ENCODE data around the gene KRT4.

The KRT4 gene

GRCh38 chr12:52792185-52793029, 21.5 kb downstream of the KRT4 start:
- FAIRE-seq: no peak

DNA sequence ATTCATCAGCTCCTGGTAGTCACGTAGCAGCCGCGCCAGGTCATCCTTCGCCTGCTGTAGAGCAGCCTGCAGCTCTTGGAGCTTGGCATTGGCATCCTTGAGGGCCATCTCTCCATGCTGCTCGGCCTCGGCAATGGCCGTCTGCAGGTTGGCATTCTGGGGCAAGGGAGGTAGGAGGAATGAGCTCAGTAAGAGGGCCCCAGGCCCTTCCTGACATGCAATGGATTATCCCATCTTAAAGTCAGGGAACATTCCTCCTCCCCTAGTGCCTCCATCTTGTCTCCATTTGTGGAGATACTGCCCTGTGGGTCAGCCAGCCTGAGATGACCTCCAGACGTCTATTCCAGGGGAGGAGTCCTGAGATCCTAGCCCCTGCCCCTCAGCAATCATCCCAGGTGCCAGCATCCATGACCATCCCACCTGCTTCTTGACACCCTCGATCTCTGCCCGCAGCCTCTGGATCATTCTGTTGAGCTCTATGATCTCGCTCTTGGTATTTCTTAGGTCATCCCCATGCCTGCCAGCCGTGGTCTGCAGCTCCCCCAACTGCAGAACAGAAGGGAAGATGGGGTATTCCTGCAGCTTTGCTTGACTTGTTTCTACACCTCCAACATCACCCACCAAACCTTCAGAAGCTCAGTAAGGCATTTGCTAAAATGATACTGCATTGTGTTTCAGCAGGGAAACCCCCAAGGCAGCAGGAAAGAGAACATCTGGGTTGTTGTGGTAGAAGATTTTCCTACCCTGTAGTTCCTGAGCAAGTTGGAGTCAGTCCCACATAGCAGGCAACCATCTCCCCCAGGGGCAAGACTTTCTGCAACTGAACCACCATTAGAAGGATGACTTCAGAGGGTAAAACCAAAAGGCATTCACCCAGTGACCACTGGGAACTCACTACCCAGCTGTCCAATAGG, 22.4 kb downstream of the KRT4 start:
- FAIRE-seq: no peak

GRCh38 chr12:52790427-52791270, 23.3 kb downstream of the KRT4 start:
- FAIRE-seq: no peak

DNA sequence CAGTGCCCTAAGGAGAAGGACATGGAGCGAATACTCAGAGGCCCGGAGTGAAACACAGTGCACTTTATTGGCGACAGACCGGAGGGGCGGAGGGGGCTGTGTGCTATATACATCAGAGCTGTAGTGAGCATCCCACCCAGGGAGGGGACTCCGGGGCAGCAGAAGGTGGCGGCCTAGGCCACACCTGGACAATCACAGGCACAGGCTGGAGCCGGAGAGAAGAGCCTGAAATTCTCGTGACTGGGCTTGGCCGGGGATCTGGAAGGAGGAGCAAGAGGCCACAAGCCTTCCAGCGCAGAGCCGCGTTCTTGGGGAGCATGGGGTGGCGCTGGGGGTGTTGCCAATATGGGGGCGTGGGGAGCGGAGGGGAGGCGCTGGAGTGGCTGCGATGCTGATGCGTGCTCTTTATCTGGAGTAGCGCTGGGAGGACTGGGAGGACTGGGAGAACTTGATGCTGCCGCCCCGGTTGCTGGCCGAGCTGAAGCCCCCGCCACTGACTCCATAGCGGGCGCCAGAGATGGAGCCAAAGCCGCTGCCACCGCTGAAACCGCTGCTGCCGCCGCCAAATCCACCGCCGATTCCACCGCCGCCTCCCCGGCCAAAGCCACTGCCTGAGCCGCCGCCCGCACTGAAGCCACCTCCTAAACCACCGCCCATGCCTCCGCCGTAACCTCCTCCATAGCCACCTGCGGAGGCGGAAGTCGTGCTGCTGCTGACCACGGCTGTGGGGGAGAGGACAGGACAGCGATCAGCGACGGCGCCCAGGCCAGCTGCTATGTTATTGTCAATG, 24.1 kb downstream of the KRT4 start:
- no peak for FAIRE-seq

DNA sequence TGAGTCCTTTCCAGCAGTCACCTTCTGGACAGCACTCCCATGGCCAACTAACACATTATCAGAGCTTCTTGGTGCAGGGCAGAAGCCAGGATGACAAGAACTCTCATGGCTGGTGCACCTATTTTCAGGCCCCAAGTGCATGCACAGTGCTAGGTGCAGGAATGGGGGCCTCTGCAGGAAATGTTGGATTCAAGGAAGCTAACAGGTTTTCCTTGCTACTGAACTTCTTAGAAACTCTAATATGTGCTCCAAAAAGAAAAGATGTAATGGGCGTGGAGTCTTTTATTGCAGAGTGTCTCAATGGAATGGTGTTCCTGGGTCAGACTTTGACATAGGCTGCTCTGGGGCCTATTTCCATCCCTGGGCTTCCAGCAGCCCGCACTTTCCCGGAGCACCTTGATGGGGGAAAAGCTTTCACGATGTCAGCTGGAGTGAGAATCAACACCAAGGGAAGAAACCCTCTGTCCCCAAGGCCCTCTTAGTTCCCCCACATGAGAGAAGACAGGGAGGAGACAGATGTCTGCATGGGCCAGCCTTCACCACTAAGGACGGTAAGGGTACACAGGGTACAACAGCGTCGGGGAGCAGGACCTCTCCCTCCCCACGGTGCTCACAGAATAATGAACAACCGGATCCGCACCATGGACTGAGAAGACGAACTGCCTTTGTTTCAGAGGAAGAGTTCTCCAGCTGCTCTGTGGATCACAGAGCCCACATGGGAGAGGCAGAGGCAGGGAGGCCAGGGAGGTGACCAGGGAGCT, 24.9 kb downstream of the KRT4 start:
- FAIRE-seq: no peak

GRCh38 chr12:52788192-52788875, 25.6 kb downstream of the KRT4 start:
- no peak for FAIRE-seq

DNA sequence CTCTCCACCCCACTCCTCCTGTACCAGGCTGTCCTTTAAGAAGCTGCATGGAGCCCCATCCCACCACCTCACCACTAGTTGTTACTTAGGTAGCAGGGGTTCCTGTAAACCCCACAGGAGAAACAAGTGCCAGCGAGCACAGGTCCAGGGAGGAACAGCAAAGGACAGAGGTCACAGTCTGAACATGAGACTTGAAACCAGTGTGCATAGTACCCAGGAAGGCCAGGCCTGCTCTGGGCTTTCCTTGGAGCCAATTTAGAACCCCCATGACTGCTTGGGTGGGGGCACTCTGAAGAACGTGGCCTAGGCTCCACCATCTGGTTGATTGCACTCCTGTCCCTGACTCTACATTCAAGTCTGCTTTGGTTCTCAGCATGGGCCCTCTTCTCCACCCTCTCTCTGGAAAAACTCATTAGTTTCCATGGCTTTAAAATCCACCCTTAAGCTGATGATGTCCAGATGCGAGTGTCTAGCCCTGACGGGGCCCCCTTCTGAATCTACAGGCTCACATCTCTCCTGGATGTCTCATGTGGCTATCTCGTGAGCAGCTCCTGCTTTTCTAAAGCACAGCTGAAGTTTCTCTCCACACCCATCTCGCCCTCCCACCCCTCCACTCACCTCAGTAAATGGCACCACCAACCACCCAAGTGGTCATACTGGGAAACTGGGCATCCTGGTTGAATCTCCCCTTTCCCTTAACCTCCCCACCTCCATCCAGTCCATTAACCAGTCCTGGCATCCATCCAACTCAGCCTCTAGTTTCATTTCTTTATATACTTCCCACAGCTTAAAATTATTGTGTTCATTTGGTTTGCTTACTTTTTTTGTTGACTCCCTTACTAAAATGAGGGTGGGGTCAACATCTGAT, 26.4 kb downstream of the KRT4 start:
- no peak for FAIRE-seq

- FAIRE-seq: no peak
Observed at GRCh38 chr12:52784909-52785308, 29.0 kb downstream of the KRT4 start.

DNA sequence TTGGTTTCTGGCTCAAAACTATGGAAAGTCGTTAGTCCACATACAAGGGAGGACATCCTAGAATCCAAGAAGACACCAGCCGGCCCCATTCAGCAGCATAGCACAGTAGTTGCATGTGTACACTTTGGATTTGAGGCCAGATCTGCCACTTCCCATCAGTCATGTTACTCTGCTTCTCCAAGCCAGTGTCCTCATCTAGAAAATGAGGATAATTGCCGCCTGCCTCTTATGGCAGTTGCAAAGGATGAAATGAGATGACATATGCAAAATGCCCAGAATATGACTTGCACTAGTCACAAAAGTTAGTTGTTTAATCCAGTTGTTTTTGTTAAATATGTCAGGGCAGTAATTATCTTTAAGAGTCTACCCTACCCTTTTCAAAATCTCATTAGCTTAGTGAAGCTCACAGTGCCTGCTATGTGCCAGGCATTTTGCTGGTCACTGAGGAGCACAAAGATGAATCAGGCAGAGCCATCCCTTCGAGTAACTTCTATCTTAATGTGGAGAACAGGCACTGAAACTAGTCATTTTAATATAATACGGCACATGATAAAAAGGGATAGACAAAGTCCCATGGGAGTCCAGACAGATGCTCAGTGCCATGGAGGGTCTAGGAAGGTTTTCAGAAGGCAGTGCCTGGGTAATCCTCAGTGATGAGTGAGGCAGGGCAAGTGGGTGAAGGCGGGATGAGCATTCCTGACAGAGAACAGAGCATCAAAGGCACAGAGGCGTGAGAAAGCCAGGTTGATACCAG, 30.2 kb downstream of the KRT4 start:
- FAIRE-seq: no peak

DNA sequence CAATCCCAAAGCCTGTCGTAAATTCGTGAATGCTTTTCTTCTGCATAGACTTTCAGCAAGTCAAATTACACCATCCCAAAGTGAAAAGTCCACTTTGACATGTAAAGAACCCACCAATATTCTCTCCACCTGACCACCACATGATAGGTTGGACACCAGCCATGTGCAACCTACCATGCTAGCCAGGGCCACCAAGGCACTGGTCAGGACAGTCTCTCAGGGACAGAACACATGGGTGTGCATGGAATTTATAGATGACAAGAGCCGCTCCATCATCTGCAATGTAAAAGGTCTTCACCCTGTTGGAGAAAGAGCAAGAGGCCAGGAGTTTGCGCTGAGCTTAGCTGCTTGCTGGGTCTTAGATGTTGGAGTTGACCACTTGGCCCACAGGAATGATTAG, 31.4 kb downstream of the KRT4 start:
- no peak for FAIRE-seq

GRCh38 chr12:52781399-52782082, 32.4 kb downstream of the KRT4 start:
- no peak for FAIRE-seq

DNA sequence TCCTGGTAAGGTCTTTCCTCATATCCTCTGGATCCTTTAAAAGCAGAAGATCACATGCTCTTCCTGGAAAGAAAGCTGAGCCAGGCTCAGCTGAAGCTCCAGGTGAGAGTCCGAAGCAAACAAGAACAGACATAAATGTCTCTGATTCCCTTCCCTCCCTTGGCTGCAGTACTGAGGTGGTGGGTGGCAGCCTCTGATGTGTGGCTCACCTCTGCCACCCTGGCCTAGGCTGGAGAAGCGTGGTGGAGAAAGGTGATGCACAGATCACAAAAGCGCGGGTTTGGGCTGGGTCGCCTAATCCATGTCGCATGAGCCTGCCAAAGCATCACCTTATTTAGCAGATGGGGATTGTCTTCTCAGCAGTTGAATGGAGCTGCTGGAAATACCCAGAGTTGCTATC, 34.0 kb downstream of the KRT4 start:
- FAIRE-seq: no peak

DNA sequence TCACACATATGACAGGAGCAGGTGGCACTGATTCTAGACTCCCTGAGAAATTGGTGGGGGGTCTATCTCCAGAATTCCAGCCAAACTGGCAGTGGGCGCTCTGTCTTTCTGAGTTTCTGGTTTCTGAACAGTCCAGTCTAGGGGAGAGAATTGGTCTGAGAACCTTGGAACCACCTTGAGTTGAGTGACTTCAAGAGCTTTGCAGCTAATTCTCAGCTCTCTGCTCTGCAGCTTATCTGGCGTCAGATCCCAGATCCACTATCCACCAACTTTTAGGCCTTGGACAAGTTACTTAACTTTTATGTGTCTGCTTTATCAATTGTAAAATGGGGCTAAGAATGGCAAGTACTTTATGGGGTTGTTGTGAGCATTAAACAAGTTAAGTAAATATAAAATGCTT, 35.1 kb downstream of the KRT4 start:
- no peak for FAIRE-seq

DNA sequence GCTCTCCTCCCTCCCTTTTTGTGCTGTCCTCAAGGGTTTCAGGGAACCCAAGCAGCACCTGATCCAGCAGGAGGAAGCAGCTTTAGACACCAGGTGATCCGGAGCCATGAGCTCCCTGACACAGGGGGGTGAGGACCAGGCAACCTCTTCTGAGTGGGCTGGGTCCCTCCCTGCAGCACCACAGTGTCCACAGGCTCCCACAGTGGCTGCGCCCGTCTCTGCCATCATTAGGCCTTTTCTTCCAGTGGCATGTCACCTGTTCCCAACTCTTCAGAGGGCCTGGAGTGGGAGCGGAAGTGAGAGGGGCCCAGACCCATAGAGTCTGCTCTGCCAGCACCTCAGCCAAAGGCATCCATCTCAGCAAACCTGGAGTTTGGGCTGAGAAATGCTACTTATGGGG, 36.4 kb downstream of the KRT4 start:
- no peak for FAIRE-seq

DNA sequence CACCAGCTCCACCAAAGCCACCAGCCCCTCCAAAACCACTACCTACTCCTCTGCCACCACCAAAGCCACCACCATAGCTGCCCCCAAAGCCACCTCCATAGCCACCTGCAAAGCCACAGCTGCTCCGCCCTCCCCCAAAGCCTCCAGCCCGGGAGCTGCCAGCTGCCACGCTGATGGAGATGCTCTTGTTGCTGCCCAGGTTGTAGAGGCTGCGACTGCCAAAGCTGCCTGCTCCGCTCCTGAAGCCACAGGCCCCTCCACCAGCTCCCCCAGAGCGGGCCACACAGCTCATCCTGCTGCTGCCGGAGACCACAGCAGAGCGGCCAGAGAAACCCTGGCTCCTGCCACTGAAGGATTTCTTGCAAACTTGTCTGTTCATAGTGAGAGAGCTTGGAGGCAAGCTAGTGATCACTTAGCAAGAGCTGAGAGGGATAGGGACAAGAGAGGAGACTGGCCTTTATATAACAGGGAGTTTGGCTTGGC, 37.0 kb downstream of the KRT4 start, which contains the start of gene KRT76:
Gene KRT76 (minus strand): TSS at position 433 of the 483 bp plus-strand sequence. CDS start 54 bp downstream, at position 379.
- no peak for FAIRE-seq

DNA sequence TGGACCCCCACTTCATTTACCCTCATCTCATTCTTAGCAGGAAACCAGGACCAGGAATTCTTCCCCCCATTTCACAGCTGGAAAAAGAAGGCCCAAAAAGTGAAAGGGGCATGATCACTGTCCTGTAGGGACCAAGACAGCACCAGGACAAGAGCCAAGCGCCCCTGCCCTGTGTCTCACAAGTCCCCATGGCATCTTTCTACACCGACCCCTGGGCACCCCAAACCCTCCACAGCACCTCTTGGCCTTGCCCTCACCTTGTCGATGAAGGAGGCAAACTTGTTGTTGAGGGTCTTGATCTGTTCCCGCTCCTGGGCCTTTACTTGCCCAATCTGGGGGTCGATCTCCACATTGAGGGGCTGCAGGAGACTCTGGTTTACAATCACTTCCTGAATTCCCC, 37.5 kb downstream of the KRT4 start:
- no peak for FAIRE-seq

GRCh38 chr12:52774629-52775250, 39.2 kb downstream of the KRT4 start:
- no peak for FAIRE-seq

Data from colon (tissue), 2 donors.